Activated naive CD4-positive, alpha-beta T cell treated with anti-CD3 and anti-CD28 coated beads, Interleukin-2, amount 50 U/mL, for 16 hours (primary cell): ENCODE data around the gene MSANTD4.
"Not testable (repeated sequence)": the region's sequence is repeated elsewhere in the genome, so short reads cannot be mapped to it uniquely, and the experiment has no call there.

Experiments used
- DNase-seq: peaks from one replicate; pipeline ENCODE4 v3.0.0-alpha.2; 2020

The MSANTD4 gene

DNA sequence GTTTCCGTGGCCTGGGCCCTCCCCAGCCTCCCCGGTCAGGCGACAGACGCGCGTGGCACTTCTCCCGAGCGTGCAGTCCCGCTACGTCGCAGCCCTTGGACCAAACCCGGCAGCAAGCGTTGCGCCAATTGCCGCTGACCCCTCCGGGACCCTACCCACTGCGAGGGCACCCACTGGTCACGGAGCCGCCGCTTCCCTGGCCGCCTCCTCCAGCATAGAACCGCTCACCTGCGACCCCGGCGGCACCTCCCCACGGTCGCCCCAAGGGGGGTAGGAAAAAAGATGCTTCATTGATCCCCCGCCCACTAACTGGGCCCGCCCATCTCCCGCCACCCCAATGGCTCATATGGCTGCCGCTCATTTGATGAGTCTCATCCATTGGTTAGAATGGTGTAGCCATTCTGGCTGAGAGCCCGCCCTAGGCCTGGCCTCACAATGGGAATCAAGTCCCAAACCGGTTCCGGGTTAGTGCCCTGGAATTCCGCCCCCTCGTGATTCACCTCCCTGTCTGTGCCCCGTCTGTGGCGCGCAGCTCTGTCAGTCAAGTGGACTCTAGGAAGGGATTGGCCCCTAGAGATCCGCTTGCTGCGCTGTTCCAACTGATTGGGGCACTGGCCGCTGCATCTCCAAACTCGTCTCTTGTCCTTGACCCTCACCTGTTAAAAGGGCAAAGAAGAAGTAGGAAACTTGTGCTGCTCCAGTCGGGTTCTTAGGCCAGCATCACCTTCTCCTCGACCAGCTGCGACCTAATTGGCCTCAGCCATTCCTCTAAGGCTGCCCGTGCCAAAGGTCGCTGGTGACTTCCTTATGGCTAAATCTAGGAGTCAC is at the start of gene MSANTD4:
MSANTD4 (minus strand) TSS at position 274 of the 828 bp plus-strand sequence. CDS start 11,323 bp downstream, outside the sequence.
- peak; percentile 97 for DNase-seq

DNA sequence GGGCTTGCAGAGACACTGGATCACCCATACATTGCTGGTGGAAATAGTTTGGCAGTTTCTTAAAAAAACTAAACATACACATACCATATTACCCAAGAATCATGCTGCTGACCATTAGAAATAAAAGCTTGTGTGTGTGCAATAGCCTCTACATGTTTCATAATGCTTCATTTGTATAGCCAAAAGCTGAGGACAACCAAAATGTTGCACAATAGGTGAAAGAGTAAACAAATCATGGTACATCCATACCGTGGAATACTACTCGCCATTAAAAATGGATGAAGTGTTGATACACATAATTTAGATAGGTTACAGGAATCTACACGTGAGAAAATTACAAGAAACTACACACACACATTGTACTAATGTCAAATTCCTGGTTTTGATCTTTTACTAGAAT is 48.6 kb upstream of the MSANTD4 start:
- no peak for DNase-seq

DNA sequence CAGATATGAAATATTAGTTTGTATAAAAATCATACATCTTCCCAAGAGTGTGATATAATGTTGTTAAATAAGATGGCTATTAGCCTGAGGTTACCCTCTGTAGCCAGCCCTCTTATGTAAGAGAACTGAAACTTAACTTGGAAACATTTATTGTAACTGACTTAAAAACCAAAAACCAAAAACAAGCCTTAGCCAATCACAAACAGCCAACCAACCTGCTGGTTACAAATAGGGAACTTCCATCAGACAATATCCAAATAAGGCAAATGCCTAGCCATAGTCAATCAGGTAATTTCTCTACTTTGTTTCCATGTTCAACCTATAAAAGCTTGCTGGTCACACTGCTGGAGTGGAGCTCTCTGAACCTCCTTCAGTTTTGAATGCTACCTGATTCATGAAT is 41.0 kb upstream of the MSANTD4 start:
- DNase-seq: no peak

DNA sequence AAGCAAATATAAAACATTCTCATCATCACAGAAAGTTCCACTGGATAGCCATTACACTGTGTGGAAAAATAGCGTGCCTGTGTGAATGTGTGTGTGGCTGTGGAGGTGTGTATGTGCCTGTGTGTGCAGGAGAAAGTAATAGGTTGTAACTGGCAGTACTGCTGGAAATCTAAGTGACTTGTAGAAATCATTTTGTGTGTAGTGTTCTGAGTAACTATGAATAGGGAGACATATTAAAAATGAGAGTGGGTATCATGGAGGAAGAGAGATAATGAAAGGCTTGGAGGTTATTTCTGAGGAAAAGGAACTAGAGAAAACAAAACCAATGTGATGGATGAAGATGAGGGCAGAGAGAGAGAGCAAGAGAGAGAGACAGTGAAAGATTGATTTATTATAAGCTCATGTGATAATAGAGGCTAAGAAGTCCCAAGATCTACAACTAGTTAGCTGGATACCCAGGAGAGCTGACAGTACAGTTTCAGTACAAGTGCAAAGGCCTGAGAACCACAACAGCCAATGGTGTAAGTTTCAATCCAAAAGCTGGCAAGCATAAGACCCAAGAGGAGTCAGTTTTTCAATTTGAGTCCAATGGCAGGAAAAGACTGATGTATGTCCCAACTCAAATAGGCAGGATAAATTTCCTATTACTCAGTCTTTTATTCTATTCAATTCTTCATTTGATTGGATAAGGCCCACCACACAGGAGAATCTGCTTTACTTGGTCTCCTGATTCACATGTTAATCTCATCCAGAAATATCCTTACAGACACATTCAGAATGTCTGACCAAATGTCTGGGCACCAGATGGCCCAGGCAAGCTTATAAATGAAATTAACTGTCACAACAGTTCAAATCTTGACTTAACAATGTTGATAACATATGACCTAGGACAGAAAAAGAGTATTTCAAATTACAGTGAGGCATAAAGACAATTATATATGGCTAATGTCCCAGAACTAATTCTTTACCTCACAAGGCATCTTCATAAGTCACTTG is 40.2 kb upstream of the MSANTD4 start:
- no peak for DNase-seq

DNA sequence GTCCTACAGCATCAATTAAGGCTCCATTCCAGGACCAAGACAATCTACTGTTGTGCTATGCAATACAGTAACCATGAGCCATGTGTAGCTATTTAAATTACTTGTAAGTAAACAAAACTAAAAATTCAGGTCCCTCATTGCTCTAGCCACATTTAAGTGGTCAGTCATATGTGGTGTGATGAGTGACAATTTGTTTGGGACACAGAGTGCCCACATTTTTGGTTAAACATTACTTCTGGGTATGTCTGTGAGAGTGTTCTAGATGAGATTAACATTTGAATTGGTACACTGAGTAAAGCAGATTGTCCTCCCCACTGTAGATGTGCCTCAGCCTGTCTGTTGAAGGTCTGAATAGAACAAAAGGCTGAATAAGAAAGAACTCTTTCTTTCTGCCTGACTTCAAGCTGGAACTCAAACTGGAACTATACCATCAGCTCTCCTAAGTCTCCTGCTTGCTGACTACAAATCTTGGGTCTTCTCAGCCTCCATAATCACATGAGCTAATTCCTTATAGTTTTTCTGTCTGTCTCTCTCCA is 39.3 kb upstream of the MSANTD4 start:
- no peak for DNase-seq

DNA sequence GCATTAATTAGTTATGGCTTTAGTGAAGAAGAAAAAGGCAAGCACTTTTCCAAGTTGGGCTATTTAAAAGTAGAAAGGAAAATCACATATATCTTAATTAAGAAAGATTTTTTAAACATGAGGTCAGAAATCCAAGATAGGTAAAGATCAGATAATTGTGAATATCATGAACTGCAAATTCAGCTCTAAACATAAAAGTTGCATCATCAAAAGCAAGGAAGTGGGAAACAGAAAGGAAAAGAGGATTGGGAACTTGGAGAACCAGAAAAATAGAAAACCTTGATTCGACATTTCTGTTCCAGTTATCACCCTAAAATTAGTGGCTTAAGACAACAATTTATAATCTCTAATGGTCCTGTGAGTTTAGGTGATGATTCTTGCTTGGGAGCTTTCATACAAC is 37.6 kb upstream of the MSANTD4 start:
- no peak for DNase-seq

DNA sequence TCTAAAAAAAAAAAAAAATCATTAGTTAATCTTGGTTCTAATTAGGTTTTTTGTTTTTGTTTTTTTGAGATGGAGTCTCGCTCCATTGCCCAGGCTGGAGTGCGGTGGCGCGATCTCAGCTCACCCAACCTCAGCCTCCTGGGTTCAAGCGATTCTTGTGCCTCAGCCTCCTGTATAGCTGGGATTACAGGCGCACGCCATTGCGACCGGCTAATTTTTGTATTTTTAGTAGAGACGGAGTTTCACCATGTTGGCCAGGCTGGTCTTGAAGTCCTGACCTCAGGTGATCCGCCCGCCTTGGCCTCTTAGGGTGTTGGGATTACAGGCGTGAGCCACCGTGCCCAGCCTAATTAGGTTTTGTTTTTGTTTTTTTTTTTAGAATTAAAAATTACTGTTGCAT is 36.3 kb upstream of the MSANTD4 start:
- not testable (repeated sequence) for DNase-seq

DNA sequence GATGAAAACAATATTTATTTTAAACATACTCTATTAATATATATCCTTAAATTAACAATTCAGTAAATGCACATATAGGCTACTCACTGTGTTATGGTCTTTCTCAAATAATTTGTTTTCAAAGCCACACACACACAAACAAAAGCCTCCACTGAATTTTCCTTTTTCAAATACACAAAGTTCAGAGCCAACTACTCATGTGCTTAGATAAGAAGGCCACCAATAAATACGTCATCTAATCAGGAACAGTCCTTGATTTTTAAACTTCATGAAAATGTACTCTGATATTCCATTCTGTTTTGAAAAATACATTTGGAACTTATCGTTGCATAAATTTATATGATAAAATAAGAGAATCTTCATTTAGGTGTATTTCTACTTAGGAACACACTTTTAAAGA is 29.1 kb upstream of the MSANTD4 start:
- DNase-seq: no peak

DNA sequence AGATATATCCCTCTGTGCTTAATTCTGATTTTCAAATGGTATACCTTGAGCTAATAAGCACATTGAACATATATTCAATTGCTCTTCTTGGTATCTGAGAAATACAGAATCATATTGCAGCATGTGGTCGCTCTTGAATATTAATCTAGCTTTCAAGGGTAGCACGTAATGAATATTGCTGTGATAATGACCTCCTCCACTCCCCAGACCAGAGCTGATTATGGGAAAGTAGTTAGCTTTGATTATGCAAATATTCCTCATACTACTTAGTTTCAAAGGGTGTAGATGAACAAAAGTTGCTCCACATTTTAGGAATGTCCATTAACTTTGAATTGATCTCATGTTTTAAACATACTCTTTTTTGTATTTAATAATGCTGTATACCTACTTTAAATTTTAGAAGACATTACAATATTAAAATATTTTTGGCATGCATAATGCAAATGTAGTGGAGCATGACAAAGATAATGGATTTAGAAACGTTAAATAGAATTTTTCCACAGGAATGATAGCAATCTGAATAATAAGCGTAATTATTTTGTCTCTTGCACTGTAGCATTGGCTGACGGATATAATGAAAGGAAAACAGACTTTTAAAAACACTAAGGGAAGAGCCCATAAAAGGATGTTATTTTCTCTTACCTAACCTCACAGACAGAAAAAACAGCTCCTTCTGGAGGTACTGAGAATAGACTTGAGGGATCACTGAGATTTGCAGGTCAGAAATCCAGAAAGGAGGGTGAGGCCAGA is 27.9 kb upstream of the MSANTD4 start:
- no peak for DNase-seq

DNA sequence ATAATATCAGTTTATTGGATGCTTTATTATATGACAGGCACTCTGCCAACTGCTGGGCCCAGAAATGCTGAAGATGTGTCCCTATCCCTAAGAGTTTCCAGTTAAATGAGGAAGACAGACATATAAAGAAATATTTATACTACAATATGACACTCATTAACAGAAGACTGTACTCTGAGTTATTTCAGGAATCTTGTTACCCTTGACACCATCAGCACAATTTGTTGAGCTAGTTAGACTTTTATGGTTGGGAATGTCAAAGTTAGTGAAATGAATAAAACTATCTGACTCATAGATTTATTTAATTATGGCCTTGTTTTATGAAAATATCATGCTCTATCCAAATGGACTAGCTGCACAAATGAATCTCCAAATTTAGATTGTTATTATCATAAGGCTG is 25.6 kb upstream of the MSANTD4 start:
- DNase-seq: no peak

DNA sequence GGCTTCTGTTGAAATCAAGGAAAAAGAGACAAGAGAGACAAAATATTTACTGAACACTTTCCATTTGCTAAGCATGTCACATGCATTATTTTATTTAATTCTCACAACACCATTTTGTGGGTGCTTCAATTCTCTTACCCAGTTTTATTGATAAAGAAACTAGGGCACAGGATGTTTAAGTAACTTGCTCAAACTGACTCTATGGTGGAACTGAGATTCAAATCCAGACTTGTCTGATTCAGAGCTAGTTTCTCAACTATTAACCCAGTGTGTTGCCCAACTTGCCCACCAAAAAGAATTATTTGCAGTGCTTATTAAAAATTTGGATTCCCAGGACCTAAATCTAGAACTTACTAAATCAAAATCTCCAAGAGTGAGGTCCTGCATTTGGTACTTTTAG is 21.5 kb upstream of the MSANTD4 start:
- no peak for DNase-seq

DNA sequence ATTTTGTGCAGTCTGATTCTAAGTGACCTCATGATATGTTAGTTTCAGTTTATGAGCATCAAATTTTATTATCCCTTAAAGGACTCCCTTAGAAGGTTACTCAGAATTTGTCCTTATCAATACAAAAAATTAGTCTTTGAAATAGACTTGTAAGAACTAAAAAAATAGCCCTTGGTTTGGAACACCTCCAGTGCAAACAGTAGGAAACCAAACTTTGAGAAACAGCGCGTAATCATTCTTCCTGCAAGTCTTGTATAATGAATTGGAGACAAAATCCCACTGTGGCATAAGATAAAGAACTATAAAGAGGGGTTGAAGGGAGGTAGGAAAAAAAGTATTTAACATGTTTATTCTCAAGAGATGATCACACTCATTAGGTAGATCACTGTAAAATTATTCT is 10.8 kb upstream of the MSANTD4 start:
- DNase-seq: no peak

DNA sequence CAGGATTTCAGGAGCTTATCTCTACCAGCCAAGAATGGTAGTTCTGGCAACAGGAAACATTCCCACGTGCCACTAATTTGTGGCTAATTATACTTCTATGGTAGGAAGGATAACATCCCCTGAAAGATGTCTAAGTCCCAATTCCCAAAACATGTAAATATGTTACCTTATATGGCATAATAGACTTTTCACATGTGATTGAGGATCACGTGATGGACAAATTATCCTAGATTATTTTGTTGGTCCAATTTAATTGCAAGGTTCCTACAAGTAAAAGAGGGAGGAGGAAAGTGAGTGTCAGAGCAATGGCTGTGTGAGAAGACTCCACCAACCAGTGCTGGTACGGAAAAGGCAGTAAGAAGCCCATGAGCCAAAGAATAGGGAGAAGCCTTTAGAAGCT is 9.9 kb upstream of the MSANTD4 start:
- DNase-seq: no peak

DNA sequence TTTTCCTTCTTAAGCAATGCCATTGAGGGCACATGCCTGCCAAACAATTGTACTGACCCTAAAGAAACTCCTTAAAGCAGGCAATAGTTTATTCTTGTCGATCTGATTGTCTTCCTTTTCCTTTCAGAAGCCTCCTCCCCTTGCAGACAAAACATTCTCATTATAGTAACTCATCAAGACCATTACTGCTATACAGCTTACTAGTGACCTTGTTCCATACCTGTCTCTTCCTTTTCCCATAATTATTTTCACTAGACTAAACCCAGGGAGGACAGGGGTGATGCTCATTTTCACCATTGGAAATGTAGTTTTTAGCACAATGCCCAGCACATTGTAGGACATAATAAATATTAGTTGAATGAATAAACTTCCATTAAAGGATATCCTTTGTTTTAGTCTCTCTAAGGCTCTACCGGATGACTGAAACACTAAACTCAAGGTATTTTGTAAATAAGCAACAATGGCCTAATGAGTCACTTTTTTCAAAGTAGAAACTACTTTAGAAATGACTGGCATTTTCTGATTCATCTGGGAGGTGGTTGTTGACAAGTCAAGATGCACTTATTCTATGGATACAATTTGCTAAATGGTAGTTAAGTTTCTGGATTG is 9.3 kb upstream of the MSANTD4 start:
- DNase-seq: no peak

DNA sequence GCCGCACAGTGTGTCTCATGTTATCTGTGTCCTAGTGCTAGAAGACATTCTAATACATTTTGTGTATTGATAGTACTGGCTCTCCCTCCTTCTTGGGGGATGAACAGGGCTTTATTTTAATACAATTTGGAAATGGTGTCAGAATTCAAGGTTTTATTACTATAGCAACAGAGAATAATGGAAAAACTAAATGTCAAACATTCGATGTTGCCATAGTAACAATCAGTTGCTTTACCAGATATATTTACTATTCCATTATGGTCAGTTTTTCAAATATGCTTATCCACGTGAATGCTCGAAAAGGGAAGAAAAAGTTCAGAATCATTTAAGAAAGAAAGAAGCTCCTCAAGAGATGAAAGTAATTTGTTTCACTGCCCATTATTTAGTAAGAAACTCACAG is 8.6 kb upstream of the MSANTD4 start:
- no peak for DNase-seq

DNA sequence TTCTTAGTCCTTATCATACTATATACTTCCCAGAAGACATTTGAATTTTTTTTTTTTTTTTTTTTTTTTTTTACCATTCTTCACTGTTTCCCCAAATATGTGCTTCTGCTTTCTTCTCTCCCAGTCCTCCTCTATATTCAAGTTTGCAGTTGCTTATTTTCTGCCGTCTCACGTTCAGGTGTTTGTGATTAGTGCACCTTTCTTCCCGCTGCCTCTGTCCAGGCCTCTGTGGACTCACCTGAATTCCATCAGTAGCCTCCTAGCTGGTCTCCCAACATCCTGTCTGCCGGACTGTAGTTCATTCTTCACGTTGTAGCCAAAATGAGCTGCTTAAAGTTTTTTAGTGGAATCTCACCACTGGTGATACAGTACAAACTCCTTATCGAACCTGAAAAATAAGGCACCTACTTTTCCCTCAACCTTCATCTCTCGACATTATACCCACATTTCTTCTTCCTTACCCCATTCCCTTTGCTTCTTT is 795 bp upstream of the MSANTD4 start:
- DNase-seq: no peak

DNA sequence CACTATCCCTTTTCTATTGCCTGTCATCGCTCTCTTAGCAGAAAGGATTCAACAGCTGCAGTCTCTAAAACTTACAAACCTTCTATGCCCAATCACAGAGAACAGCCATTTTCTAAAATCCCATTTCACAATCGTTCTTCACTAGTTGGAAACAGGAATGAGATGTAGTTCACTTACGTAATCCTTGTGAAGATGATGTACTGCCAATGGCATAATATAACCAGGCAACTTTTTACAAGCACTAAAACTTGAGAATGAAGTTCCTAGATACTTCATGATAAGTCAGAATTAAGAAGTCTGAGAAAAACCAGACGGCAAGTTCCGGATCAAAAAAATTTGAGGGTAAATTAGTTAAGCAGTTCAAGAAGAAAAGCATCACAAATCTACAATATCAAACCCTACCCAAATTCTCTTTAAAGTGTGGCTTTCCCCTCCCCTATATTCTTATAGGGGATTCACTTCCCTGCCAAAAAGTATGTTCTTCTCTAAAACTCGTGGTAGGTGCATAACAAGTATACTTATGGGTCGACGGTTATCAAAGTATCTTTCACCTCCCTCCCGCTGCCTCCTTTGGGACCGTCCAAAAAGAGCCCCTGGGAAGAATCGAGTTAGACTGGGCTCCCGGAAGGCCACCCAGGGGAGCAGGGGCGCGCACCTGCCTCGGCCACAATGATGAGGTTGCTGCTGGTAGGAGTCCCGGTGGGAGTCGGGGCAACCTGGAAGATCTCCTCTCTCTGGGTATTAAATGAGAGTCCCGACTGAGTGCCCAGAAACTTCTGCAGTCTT is 666 bp downstream of the MSANTD4 start:
- DNase-seq: no peak

DNA sequence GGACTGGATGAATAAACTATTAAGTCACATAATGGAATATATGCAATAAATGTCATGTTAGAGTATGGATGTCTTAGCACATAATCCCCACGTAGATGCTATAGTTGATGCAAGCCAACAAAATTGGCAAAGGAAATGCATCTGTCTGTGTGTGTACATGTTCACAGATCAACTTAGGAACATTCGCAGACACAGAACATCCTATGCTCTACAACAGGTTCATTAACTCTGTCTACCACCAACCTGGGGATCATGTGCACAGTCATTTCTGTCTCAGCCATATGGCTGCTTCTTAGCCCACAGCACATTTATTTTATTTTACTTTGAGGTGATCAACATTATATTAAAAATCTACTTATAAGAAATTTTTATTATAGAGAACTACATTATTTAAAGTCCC is 4.9 kb downstream of the MSANTD4 start:
- no peak for DNase-seq

DNA sequence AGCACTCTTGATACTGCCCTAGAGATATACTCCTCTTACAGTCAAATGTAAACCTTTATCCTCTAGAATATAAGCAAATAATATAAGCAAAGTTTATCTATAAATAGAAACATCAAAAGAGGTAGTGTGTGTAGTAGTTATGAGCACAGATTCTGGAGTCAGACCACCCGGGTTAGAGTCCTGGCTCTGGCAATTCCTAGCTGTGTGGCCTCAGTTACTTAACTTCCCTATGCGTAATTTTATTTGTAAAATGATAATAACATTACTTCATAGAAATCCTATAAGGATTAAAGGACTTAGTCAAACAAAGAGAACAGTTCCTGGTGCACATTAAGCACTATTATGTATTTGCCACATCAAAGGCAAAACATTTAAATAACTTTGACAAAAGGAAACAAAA is 7.0 kb downstream of the MSANTD4 start:
- no peak for DNase-seq

DNA sequence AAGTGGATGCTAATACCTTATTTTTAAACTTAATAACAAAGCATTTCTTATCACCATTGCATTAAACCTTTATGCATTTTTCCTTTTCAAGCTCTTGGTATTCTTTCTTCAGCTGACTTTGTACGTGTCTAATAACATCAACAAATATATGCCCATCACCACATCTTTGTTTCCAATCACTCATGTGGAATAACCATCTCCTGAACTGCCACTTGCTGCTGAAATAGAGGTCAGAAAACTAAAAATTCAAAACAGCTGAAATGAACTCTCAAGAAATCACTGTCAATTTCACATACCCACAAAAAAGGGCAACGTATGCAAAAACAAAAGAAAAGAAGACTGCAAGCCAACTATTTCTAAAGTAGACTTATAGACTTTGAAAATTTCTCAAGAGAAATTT is 7.4 kb downstream of the MSANTD4 start:
- no peak for DNase-seq

DNA sequence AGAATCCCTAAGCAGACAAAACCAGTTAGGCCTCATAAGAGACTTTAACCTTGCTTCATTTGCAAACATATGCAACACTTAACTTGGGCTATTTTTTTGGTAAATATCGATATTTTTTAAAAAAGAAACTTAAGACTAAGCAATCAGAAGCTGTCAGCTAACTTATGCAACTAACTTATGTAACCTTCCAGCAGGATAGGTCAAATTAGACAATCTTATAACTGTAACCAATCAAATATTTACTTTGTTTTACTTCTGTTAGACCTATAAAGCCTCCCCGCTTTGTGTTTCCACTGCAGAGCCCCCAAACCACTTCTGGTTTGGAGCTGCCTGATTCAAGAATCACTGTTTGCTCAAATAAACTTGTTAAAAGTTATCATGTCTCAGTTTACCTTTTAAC is 8.0 kb downstream of the MSANTD4 start:
- no peak for DNase-seq
